ENCODE results near the gene SLC6A15. TPM values are rescaled to one million over a fixed set of nuclear protein-coding genes. Genes with fewer than 3 reads are reported as not detected.
A peak's percentile ranks its signal among the peaks of the same experiment; 100 is the strongest.

The SLC6A15 gene
- total and polyA plus RNA-seq, 2 of the 8 experiments (the other 6 are each of a cell fraction or from before 2014, with no cell fraction given) = 3.1 to 42.0 TPM

DNA sequence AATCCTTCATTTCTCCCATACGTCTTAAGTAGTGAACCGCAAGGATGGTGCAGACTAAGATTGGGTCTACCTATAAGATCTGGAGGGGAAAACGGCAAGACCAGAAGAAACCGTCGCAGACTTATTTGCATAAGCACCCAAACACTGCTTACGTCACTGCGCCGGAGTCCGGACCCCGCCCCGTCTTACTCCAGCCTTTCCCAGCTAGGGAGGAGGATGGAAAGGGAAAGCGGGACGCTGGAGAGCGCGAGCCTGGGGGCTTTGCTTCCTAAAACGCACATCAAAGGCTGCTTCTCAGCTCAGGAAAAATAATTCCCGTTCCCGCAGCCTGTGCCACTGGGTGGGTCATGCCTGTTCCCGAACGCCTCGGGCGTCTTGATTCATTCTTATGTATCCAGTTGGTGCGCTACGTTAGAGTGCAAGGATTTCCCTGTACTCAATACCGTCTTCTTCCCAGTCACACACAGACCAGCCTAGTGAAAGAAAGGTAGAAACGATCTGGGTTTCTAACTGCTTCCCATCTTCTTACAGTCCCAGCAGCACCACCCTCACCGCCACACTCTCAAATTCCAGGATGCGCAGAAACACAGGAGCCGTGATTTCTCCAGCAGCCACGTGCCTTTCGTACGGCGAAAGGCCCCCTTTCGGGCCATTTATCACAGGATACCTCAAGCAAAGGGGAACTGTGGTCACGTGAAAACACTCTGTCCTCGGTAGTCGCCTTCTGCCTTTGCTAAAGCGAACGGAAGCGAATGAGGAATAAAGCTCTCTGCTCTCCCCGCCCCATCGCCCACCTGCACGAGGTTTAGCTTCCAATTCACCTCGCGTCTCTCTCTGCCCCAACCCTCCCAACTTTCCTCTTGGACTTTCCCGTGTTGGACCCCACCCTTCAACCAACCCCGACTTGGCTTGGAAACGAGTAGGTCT is 1.1 kb downstream of the SLC6A15 start (continued):
- TF ChIP-seq, protein P1, sequence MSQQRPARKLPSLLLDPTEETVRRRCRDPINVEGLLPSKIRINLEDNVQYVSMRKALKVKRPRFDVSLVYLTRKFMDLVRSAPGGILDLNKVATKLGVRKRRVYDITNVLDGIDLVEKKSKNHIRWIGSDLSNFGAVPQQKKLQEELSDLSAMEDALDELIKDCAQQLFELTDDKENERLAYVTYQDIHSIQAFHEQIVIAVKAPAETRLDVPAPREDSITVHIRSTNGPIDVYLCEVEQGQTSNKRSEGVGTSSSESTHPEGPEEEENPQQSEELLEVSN (IDR thresholded peaks at IDR 0.05) = peak; percentile 58; the same call in 1 of the 2 replicates
- TF ChIP-seq EGR1 (IDR thresholded peaks at IDR 0.05; ENCODE audit: borderline replicate concordance, low read depth, low read length) (peak; percentile 34; the same call in 1 of the 2 replicates), SIRT6 (IDR thresholded peaks at IDR 0.05; ENCODE audit: low read length) (no peak), JUN (IDR thresholded peaks at IDR 0.05; ENCODE audit: low read depth, low read length) (no peak), CHD1 (IDR thresholded peaks at IDR 0.05; ENCODE audit: low read depth, low read length) (no peak), JUND (IDR thresholded peaks at IDR 0.05; ENCODE audit: low read length) (0 out of 2 replicates have a peak, but pooled peaks have one; percentile 28), GTF2F1 (IDR thresholded peaks at IDR 0.05; ENCODE audit: borderline replicate concordance, low read depth, low read length) (no peak), TCF12 (IDR thresholded peaks at IDR 0.05; ENCODE audit: low read depth, low read length) (no peak), NRF1 (IDR thresholded peaks at IDR 0.05; ENCODE audit: low read depth, low read length) (no peak)
